ENCODE data around the gene PARS2. TPM values are rescaled to one million over a fixed set of nuclear protein-coding genes. Genes with fewer than 3 reads are reported as not detected.

PARS2 gene
- total RNA-seq, 1 donor from 2014 or later = 0.43 TPM

DNA sequence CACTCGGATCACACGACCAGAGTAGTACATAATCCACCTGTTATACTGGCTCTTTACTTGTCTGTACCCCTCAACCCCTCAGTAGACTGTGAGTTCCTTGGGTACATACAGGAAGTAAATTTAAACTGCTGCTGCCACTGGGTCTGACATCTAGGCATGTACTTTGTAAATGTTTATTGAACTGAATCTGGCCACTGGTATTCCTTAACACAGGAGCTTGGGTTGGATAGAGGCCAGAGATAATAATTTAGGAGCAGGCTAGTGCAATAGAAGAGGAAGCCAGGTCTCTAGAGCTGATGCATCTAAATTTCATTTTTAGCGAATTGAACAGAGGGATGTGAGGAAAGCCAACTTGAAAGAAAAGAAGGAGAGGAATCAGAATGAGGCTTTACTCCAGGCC, 36.3 kb downstream of the PARS2 start:
- intact Hi-C loops (cut with DNase I) = no loop called here
- H3K4me1 ChIP-seq = no peaks in the 10 kb centered on the region
- no peaks in the 10 kb centered on the region for H3K27me3 ChIP-seq
- peaks cover 56 to 78% of the 10 kb centered on the region in 2 donors for H3K36me3 ChIP-seq
- H3K27ac ChIP-seq = no peak overlapping the region
- no peaks in the 10 kb centered on the region for H3K9me3 ChIP-seq
- no peak overlapping the region for H3K4me3 ChIP-seq
- TF ChIP-seq, protein P1, sequence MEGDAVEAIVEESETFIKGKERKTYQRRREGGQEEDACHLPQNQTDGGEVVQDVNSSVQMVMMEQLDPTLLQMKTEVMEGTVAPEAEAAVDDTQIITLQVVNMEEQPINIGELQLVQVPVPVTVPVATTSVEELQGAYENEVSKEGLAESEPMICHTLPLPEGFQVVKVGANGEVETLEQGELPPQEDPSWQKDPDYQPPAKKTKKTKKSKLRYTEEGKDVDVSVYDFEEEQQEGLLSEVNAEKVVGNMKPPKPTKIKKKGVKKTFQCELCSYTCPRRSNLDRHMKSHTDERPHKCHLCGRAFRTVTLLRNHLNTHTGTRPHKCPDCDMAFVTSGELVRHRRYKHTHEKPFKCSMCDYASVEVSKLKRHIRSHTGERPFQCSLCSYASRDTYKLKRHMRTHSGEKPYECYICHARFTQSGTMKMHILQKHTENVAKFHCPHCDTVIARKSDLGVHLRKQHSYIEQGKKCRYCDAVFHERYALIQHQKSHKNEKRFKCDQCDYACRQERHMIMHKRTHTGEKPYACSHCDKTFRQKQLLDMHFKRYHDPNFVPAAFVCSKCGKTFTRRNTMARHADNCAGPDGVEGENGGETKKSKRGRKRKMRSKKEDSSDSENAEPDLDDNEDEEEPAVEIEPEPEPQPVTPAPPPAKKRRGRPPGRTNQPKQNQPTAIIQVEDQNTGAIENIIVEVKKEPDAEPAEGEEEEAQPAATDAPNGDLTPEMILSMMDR (IDR thresholded peaks at IDR 0.05) = no peak
- no peak for DNase-seq (ENCODE audit: low spot score in 2 of 2)

DNA sequence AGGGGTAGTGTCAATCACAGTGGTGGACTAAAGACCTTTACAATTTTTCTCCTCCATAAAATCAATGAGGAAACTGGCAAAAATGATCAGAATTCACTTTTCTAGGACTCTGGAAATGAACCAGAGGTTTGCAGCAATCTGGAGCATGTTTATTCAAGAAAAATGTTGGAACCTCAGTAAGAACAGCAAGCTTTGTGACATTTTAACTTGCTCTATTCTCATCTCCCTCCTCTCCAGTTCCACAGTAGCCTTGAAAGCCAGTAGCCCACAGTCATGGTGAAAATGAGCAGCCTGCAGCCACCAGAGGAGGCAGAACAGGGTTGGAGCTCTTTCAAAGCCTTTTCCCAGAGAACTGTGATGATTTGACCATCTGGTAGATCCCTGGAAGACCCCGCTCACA, 39.6 kb downstream of the PARS2 start:
- DNase-seq (ENCODE audit: low spot score in 2 of 2) = peak in 1 of 2 donors; percentile 30
- TF ChIP-seq, protein P1 (IDR thresholded peaks at IDR 0.05) = no peak
- H3K9me3 ChIP-seq = no peaks in the 10 kb centered on the region
- peaks cover 35 to 63% of the 10 kb centered on the region in 2 donors for H3K36me3 ChIP-seq
- H3K27me3 ChIP-seq = no peaks in the 10 kb centered on the region
- no peak overlapping the region for H3K27ac ChIP-seq
- H3K4me3 ChIP-seq = no peak overlapping the region
- intact Hi-C loops (cut with DNase I) = no loop called here
- no peaks in the 10 kb centered on the region for H3K4me1 ChIP-seq

DNA sequence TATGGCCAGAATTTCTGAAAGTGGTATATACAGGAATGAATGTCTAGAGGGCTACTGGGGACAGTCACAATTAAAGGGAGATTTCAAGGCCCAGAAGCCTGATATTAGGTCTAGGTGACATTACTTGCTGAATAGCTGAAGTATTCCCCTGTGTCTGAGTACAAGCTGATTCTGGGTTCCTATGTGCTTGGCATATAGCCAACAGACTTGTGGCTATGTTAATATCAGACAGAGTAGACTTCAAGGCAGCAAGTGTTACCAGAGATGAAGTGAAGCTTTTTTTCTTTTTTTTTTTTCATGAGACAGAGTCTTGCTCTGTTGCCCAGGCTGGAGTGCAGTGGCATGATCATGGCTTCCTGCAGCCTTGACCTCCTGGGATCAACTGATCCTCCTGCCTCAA, 40.3 kb downstream of the PARS2 start:
- no peak overlapping the region for H3K27ac ChIP-seq
- DNase-seq (ENCODE audit: low spot score in 2 of 2) = no peak
- no peak overlapping the region for H3K4me3 ChIP-seq
- no peaks in the 10 kb centered on the region for H3K9me3 ChIP-seq
- TF ChIP-seq, protein P1 (IDR thresholded peaks at IDR 0.05) = no peak
- intact Hi-C loops (cut with DNase I) = no loop called here
- H3K27me3 ChIP-seq = no peaks in the 10 kb centered on the region
- peaks cover 32 to 60% of the 10 kb centered on the region in 2 donors for H3K36me3 ChIP-seq
- no peaks in the 10 kb centered on the region for H3K4me1 ChIP-seq

DNA sequence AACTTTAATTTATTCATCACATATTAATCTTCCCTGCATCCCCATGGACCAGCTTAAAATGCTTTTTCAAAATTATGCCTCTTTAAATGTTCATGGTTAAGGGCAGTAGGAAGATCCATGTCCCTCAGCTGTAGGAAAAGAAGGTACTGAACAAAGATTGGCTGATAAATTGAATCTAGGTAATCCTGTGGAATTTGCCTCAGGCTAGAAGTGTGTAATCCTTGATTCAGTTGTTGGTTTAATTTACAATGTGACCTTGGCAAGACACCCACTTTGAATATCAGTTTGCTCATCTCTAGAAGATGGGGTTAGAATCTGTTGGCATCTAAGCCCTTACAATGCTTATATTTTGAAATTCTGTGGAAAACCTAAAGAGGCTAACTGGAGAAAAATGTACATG, 42.6 kb downstream of the PARS2 start:
- intact Hi-C loops (cut with DNase I) = no loop called here
- Histone ChIP-seq H3K4me1 (peaks cover 0 to 3% of the 10 kb centered on the region in 2 donors), H3K4me3 (no peak overlapping the region), H3K27ac (no peak overlapping the region), H3K36me3 (peaks cover 32 to 66% of the 10 kb centered on the region in 2 donors), H3K9me3 (no peaks in the 10 kb centered on the region), H3K27me3 (no peaks in the 10 kb centered on the region)
- no peak for DNase-seq (ENCODE audit: low spot score in 2 of 2)
- TF ChIP-seq, protein P1 (IDR thresholded peaks at IDR 0.05) = no peak

DNA sequence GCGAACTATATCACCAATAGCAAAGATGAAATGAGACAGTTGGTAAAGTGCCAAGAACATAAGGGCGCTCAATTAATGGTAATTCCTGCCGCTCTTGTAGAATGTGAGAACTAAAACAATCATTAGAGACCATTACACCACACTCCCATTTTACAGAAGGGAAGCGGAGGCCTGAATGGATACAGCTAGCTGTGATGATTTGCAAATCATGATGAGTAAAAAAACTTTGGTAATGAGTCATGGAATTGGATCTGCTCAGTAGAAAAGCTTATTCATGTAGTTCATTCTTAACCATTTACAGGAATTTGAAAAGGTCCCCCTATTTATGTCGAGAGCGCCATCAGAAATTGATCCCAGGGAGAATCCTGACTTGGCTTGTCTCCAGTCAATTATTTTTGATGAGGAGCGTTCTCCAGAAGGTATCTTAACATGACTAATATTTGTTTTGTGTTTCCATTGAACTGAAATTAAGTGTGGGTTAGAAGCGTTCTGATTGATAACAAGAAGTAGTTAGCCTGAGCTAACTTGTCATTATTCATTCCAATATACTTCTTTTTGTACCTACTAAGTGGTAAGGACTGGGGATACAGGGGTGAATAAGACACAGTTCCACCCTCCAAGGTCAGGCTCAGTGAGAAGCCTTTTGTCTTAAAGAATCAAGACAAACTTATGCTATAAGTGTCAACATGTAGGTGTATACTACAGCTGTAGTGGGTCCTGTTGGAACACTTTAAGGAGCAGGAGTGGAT, 47.9 kb downstream of the PARS2 start:
- intact Hi-C loops (cut with DNase I) = loop anchor here (5.0 to 10.0 kb wide), 4 partner anchors 222 to 664 kb away; partner anchors contain the start of genes SSBP3, TCEANC2 and TMEM59
- Histone ChIP-seq H3K4me3 (peak overlapping the region; percentile 69 to 92), H3K27ac (peak overlapping the region; percentile 73 to 82), H3K27me3 (no peaks in the 10 kb centered on the region), H3K4me1 (peaks cover 0 to 8% of the 10 kb centered on the region in 2 donors), H3K9me3 (no peaks in the 10 kb centered on the region), H3K36me3 (peaks cover 0 to 17% of the 10 kb centered on the region in 2 donors)
- peak in 1 of 2 donors; percentile 9 for DNase-seq (ENCODE audit: low spot score in 2 of 2)
- TF ChIP-seq, protein P1 (IDR thresholded peaks at IDR 0.05) = no peak
